HG03103 (cell line): ENCODE results near the gene GRIK4.

ENCODE experiments used
- ATAC-seq: cut with Tn5 transposase; IDR thresholded peaks from one replicate; pipeline ENCODE4 v1.9.1; 2021; ENCODE audit warnings: low read depth; ENCODE audit not compliant: unreplicated experiment

GRIK4 gene

GRCh38 chr11:120959189-120959588 lies 447.6 kb downstream of the GRIK4 start:
- no peak for ATAC-seq

GRCh38 chr11:120964857-120965256 lies 453.3 kb downstream of the GRIK4 start:
- ATAC-seq, result no peak

DNA sequence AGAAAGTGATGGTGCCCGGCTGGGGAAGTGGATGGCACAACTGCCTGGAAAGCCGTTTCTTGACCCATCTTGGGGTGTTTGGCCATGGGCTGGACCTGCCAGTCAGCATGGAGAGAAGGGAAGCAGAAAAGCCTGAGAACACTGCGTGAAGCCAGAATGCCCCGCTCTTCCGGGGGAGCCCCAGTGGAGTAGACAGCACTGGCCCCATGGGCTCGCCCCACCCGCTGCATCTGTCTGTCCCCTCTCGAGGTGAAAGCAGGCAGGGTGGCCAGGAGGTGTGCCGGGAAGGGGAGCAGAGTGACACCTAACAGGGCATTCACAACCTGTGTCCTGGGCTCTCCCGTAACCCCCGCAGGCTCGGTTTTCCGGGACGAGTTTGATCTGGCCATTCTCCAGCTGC lies 455.3 kb downstream of the GRIK4 start:
- ATAC-seq, result no peak

GRCh38 chr11:120969993-120970392 lies 458.4 kb downstream of the GRIK4 start:
- no peak for ATAC-seq

GRCh38 chr11:120971825-120972224 lies 460.3 kb downstream of the GRIK4 start:
- ATAC-seq, result no peak

DNA sequence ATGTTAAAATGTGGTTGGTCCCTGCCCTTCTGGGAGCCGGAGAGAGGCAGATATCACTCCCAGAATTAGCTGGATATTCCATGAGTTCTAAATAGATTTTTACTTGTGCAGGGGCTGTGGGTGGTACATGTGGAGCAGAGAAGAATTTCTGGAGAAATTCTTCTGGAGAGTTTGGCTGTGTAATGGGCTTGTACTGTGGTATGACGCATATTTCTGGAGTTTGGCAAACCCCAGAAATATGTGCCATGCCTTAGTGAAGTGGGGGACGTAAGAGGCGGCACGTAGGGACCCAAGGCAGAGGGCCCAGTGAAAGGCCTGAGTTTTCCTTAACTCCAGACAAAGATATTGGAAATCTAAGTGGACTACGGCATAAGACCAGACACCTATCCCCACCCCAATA lies 461.1 kb downstream of the GRIK4 start:
- ATAC-seq, result no peak

DNA sequence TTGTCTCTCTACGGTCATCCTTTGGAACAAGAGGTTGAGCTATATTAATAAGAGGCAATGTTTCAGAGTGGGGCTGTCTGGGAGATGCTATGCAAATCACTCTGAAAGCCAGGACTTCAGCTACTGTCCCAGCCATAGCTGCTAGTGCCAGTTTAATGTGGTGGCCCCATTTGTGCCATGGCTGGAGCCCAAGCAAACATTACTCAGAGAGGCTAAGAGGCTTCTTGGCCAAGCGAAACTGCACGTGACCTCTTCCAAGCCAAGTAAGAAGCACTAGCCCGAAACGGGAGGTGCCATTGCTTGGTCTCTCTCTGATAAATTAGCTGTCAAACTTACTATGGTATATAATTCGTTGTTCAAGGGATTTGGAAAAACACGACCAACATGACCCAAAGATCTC lies 462.0 kb downstream of the GRIK4 start:
- no peak for ATAC-seq

GRCh38 chr11:120974466-120974865 lies 462.9 kb downstream of the GRIK4 start:
- ATAC-seq, result no peak

- no peak for ATAC-seq
Measured at GRCh38 chr11:120974965-120975364, 463.4 kb downstream of the GRIK4 start.

GRCh38 chr11:120977266-120978137 lies 466.0 kb downstream of the GRIK4 start:
- ATAC-seq, result no peak

DNA sequence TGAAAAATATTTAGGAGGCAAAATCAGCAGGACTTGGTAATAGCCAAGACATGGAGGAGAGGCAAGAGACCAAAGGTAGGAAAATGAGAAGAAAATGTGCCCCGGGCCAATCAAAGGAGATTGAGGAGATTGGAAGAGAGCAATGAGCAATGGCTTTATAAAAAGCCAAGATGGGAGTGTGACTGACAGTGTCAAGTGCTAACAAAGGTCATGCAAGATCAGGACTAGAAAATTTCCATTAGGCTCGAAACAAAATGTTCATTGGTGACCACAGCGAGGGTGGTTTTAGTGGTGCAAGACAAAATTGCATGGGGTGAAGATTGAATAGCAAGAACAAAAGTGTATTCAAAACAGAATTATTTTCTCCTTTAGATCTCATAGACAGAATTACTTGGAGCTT lies 467.2 kb downstream of the GRIK4 start:
- ATAC-seq, result no peak

GRCh38 chr11:120985718-120986569 lies 474.4 kb downstream of the GRIK4 start:
- no peak for ATAC-seq

DNA sequence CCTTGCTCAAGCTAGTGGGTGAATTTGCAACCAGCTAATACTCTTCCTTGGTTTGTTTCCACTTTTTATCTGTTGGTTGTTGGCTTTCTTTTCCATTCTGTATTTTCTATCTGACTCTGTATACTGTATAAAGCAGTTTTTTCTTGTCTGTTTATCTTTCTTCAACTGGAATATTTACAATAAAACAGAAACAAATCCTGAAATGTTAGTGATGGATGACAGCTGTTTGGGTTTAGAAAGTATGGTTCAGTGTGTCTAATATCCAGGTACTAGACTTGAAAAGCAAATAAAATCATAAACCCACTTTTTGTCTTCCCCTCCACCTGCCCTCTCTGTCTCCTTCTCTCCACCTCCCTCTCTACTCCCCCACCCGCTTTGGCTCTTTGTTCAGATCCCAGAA lies 477.1 kb downstream of the GRIK4 start:
- ATAC-seq, result no peak

- no peak for ATAC-seq
Measured at GRCh38 chr11:120991830-120992686, 480.5 kb downstream of the GRIK4 start.

DNA sequence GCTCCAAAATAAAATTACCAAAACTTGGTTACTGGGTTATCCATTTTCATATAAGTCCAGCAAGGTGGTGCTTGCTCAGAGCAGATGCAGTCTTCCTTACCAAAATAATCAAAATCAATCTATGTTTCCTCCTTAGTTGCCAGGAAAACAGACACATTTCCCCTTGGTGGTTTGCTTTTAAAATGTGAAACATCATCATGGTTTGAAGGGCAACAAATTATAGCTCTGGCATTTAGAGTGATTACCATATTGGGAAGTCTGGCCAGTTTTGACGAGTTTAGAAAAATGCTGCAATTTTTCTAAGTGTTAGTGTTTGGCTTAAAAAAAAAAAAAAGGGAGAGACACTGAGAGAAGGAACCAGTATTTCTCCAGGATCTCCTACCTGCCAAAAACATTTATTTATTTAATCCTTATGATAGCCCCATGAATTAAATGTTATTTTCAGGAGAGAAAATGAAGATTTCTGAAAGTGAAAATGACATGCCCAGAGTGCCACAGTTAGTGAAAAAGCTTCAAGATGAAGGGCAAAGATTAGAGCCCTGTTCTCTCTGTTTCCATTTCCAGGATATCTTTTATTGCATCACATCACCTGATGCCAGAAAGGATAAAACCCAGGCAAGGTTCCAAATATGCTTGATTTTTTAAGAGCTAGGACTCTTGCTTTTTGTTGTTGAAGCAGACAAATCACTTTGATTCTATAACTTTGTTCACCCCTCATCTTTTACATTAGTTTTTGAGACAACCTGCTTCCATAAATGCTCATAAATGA lies 482.7 kb downstream of the GRIK4 start:
- no peak for ATAC-seq

GRCh38 chr11:120995184-120995583 lies 483.6 kb downstream of the GRIK4 start:
- ATAC-seq, result no peak

- ATAC-seq, result no peak
Measured at GRCh38 chr11:120996973-120997372, 485.4 kb downstream of the GRIK4 start.

- ATAC-seq, result no peak
Measured at GRCh38 chr11:120998581-120998980, 487.0 kb downstream of the GRIK4 start.

DNA sequence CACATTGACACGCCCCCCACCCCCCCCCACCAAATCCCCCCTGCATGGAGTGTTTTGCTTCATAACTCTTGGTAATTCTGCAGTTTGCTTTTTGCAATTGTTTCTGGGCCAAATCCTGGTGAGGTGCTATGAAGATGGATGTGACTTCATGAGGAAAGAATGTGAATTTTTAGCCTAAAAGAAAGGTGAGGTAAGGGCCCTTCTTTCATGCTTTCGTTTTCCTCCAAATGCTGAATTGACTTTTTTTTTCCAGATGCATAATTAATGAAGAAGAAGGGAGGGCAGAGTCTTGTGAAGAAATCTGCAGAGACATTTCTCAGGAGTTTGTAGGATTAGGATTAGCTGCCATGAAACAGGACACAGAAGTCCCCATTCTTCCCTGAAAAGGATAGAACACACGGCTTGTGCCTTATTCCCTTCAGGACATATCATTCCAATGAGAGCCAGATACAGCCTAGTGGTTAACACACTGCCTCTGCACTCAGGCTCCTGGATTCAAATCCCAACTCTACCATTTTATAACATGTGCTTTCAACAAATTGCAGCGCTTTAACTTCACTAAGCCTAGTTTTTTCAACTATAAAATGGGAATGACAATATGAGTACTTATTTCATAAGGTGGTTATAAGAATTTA lies 492.8 kb downstream of the GRIK4 start:
- no peak for ATAC-seq

DNA sequence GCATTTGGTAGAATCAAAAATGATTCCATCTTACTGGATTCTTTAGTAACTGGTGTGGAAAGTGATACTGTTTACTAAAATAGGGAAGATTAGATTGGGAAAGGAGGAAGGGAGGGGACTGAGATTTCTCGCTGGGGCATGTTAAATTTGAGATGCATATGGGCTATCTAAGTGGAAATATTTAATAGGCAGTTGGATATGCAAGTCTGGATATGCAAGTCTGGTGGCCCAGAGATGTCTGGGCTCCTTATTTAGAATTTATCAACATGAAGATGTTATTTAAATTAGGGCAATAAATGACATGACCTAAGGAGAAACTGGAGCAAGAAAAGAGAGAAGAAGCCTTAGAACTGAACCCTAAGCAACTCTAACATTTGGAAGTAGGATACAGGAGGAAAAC lies 495.4 kb downstream of the GRIK4 start:
- ATAC-seq, result no peak
